H9 (cell line): ENCODE results near the gene PDXDC1. TPM values are rescaled to one million over a fixed set of nuclear protein-coding genes. Genes with fewer than 3 reads are reported as not detected.
A peak's percentile ranks its signal among the peaks of the same experiment; 100 is the strongest.
"Not testable (repeated sequence)": the region's sequence is repeated elsewhere in the genome, so short reads cannot be mapped to it uniquely, and the experiment has no call there.

Source experiments
- DNase-seq: peaks from one replicate; pipeline ENCODE4 v3.0.0-alpha.2; 2017
- H2AFZ ChIP-seq: one replicate; pipeline ENCODE4 v1.6.1; 2013; ENCODE audit warnings: mild to moderate bottlenecking, low read length, control low read depth, moderate library complexity
- H2AK5ac ChIP-seq: 2 replicates; pipeline ENCODE4 v1.6.1; 2013; ENCODE audit warnings: low read length, control low read depth, mixed read lengths; ENCODE audit not compliant: insufficient read length
- H2BK120ac ChIP-seq: one replicate; pipeline ENCODE4 v1.6.1; 2013; ENCODE audit warnings: low read depth, mild to moderate bottlenecking, low read length, control low read depth, inconsistent platforms; ENCODE audit not compliant: poor library complexity, severe bottlenecking
- H2BK12ac ChIP-seq: 2 replicates; pipeline ENCODE4 v1.6.1; 2013; ENCODE audit warnings: low read length, control low read depth, mixed read lengths, low read depth; ENCODE audit not compliant: insufficient read length
- H2BK15ac ChIP-seq: 2 replicates; pipeline ENCODE4 v1.6.1; 2013; ENCODE audit warnings: low read depth, low read length, control low read depth
- H2BK20ac ChIP-seq: one replicate; pipeline ENCODE4 v1.6.1; 2013; ENCODE audit warnings: low read depth, mild to moderate bottlenecking, low read length, control low read depth, inconsistent platforms; ENCODE audit not compliant: poor library complexity, severe bottlenecking
- H2BK5ac ChIP-seq: 2 replicates; pipeline ENCODE4 v1.6.1; 2013; ENCODE audit warnings: low read length, control low read depth, mixed read lengths; ENCODE audit not compliant: insufficient read length
- H3K14ac ChIP-seq: 2 replicates; pipeline ENCODE4 v1.6.1; 2013; ENCODE audit warnings: low read length, control low read depth; ENCODE audit not compliant: insufficient read depth
- H3K18ac ChIP-seq: 2 replicates; pipeline ENCODE4 v1.6.1; 2013; ENCODE audit warnings: low read depth, mild to moderate bottlenecking, mixed read lengths, low read length, control low read depth; ENCODE audit not compliant: insufficient read length
- H3K23ac ChIP-seq: 2 replicates; pipeline ENCODE4 v1.6.1; 2013; ENCODE audit warnings: low read length, control low read depth, mixed read lengths, low read depth; ENCODE audit not compliant: insufficient read length
- H3K23me2 ChIP-seq: 2 replicates; pipeline ENCODE4 v1.6.1; 2013; ENCODE audit warnings: low read depth, mild to moderate bottlenecking, mixed read lengths, low read length, control low read depth; ENCODE audit not compliant: insufficient read length, poor library complexity, severe bottlenecking
- H3K27ac ChIP-seq: 2 replicates; pipeline ENCODE4 v1.5.1; 2013; ENCODE audit warnings: low read length, control low read depth, mixed read lengths, low read depth; ENCODE audit not compliant: insufficient read length
- H3K27me3 ChIP-seq: 2 replicates; pipeline ENCODE4 v1.6.1; 2013; ENCODE audit warnings: low read length, control low read depth, inconsistent platforms; ENCODE audit not compliant: insufficient read depth
- H3K4ac ChIP-seq: 2 replicates; pipeline ENCODE4 v1.6.1; 2013; ENCODE audit warnings: low read depth, mild to moderate bottlenecking, control low read depth, inconsistent platforms, low read length, moderate library complexity
- H3K4me1 ChIP-seq: 2 replicates; pipeline ENCODE4 v1.6.1; 2013; ENCODE audit warnings: low read length, control low read depth, inconsistent platforms; ENCODE audit not compliant: insufficient read depth
- H3K4me2 ChIP-seq: 2 replicates; pipeline ENCODE4 v1.6.1; 2013; ENCODE audit warnings: low read length, control low read depth, mixed read lengths; ENCODE audit not compliant: insufficient read length, insufficient read depth
- H3K56ac ChIP-seq: 2 replicates; pipeline ENCODE4 v1.6.1; 2013; ENCODE audit warnings: low read depth, mild to moderate bottlenecking, mixed read lengths, low read length, control low read depth; ENCODE audit not compliant: insufficient read length
- H3K79me1 ChIP-seq: 2 replicates; pipeline ENCODE4 v1.6.1; 2013; ENCODE audit warnings: low read depth, mild to moderate bottlenecking, moderate library complexity, low read length, control low read depth, inconsistent platforms; ENCODE audit not compliant: insufficient read depth, poor library complexity, severe bottlenecking
- H3K79me2 ChIP-seq: 2 replicates; pipeline ENCODE4 v1.6.1; 2013; ENCODE audit warnings: low read length, control low read depth, inconsistent platforms; ENCODE audit not compliant: insufficient read depth
- H3K9ac ChIP-seq: 2 replicates; pipeline ENCODE4 v1.6.1; 2013; ENCODE audit warnings: low read length, control low read depth, mixed read lengths; ENCODE audit not compliant: insufficient read length; ENCODE audit errors: extremely low read depth
- H3K9me3 ChIP-seq: one replicate; pipeline ENCODE4 v1.6.1; 2013; ENCODE audit warnings: low read depth, low read length, inconsistent platforms; ENCODE audit not compliant: control insufficient read depth
- H3T11ph ChIP-seq: one replicate; pipeline ENCODE4 v1.6.1; 2013; ENCODE audit warnings: mild to moderate bottlenecking, low read length, control low read depth, inconsistent platforms
- H4K20me1 ChIP-seq: one replicate; pipeline ENCODE4 v1.6.1; 2013; ENCODE audit not compliant: control insufficient read depth, insufficient read length, insufficient read depth
- H4K5ac ChIP-seq: 2 replicates; pipeline ENCODE4 v1.6.1; 2013; ENCODE audit warnings: low read depth, mild to moderate bottlenecking, mixed read lengths, low read length, control low read depth; ENCODE audit not compliant: insufficient read length
- H4K8ac ChIP-seq: replicated peaks from 2 replicates; pipeline ENCODE4 v1.6.1; 2013; ENCODE audit warnings: low read length, control low read depth, mixed read lengths, low read depth; ENCODE audit not compliant: insufficient read length
- H4K91ac ChIP-seq: 2 replicates; pipeline ENCODE4 v1.6.1; 2013; ENCODE audit warnings: low read depth, mild to moderate bottlenecking, moderate library complexity, mixed read lengths, low read length, control low read depth; ENCODE audit not compliant: insufficient read length
- H3K27ac Mint-ChIP-seq, 3 experiments: 2 replicates in 2 of 3; 3 replicates in 1 of 3; pipeline ENCODE4 v1.8.0; 2020 to 2021; ENCODE audit warnings: mixed read lengths in 3 of 3, mild to moderate bottlenecking in 1 of 3, moderate library complexity in 1 of 3
- H3K27me3 Mint-ChIP-seq: 2 replicates; pipeline ENCODE4 v1.8.0; 2021; ENCODE audit warnings: low read depth, mild to moderate bottlenecking, moderate library complexity, mixed read lengths
- H3K36me3 Mint-ChIP-seq, 3 experiments: 2 replicates in 2 of 3; 3 replicates in 1 of 3; pipeline ENCODE4 v1.8.0; 2020 to 2021; ENCODE audit warnings: low read depth in 3 of 3, mixed read lengths in 3 of 3; ENCODE audit not compliant: insufficient read depth in 1 of 3
- H3K4me1 Mint-ChIP-seq, 2 experiments: 2 replicates each; pipeline ENCODE4 v1.8.0; 2020; ENCODE audit warnings: mixed read lengths in 2 of 2
- H3K4me3 Mint-ChIP-seq, 2 experiments: 2 replicates in 1 of 2; 3 replicates in 1 of 2; pipeline ENCODE4 v1.8.0; 2020 to 2021; ENCODE audit warnings: mild to moderate bottlenecking in 2 of 2, mixed read lengths in 2 of 2, moderate library complexity in 1 of 2
- H3K9me3 Mint-ChIP-seq, 2 experiments: 2 replicates in 1 of 2; 3 replicates in 1 of 2; pipeline ENCODE4 v1.8.0; 2020; ENCODE audit warnings: mild to moderate bottlenecking in 2 of 2, mixed read lengths in 2 of 2, moderate library complexity in 1 of 2
- WGBS: extraction: QIAGEN DNeasy Blood & Tissue Kit; methylation state at CpG from one replicate; pipeline ENCODE4 v1.1.7; 2013; ENCODE audit warnings: missing lambda C conversion rate, low lambda C conversion rate, mixed read lengths; ENCODE audit not compliant: insufficient read length; ENCODE audit errors: extremely low coverage; 5-methylcytosine and 5-hydroxymethylcytosine counted together
- total RNA-seq: library from RNA; stranded (reverse); gene quantifications from 2 replicates; pipeline ENCODE4 v1.2.1, GENCODE V29; 2021

Gene PDXDC1
- total RNA-seq, 1 experiment from 2014 or later = 112 TPM

DNA sequence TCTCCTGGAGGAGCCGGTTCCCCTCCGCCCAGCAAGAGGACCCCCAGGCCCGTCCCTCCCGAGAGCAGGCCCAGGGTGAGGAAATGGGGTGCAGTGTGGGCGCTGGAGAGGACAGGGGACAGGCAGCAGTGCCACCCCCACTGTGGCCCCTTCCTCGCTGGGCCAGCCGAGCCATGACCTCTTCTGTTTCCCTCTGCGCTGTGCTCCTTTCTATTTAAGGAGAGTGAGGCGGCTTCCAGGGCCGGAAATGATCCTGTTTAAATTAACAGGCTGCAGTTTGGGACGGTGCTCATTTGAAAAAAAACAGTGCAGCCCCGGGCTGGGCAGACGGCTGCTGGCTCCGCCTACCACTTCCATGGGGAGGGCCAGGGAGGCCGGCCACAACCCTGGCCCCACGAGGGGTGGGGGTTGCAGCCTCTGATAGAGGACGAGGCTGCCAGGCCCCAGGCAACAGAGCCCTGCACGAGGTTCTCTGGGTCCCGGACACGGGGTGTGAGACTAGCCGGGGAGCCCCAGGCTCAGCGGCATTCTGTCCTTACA lies 169.3 kb downstream of the PDXDC1 start:
- peaks cover 16 to 30% of the 10 kb centered on the region in 2 experiments for H3K4me1 Mint-ChIP-seq
- not testable (repeated sequence) for H4K20me1 ChIP-seq, H3K27me3 ChIP-seq, H3K9me3 ChIP-seq, H2AK5ac ChIP-seq, H3K79me1 ChIP-seq, H3K9me3 Mint-ChIP-seq, H3K27me3 Mint-ChIP-seq, H2BK20ac ChIP-seq, H4K5ac ChIP-seq, H3K36me3 Mint-ChIP-seq, H2BK12ac ChIP-seq, H4K8ac ChIP-seq, H2AFZ ChIP-seq, H3K9ac ChIP-seq, H3K4me1 ChIP-seq, H2BK5ac ChIP-seq, H4K91ac ChIP-seq, H3K23ac ChIP-seq, H2BK15ac ChIP-seq, H3T11ph ChIP-seq, H3K56ac ChIP-seq, H3K23me2 ChIP-seq, H2BK120ac ChIP-seq
- peaks cover 20% of the 10 kb centered on the region; the same call in 1 of the 2 replicates for H3K79me2 ChIP-seq
- H3K14ac ChIP-seq = peak overlapping the region; percentile 56; the same call in 1 of the 2 replicates
- peak overlapping the region; percentile 59 for H3K4ac ChIP-seq
- peak overlapping the region; percentile 89 to 95 (median 90); a peak in 6 of 7 replicates for H3K27ac Mint-ChIP-seq
- peak; percentile 65 for DNase-seq
- H3K27ac ChIP-seq = peak overlapping the region; percentile 39
- no CpG with 5 or more reads among the region's 22 CpGs for WGBS
- H3K4me3 Mint-ChIP-seq = peak overlapping the region; percentile 22 to 62; a peak in 4 of 5 replicates
- peak overlapping the region; percentile 37 for H3K4me2 ChIP-seq
- peak overlapping the region; percentile 58 for H3K18ac ChIP-seq

DNA sequence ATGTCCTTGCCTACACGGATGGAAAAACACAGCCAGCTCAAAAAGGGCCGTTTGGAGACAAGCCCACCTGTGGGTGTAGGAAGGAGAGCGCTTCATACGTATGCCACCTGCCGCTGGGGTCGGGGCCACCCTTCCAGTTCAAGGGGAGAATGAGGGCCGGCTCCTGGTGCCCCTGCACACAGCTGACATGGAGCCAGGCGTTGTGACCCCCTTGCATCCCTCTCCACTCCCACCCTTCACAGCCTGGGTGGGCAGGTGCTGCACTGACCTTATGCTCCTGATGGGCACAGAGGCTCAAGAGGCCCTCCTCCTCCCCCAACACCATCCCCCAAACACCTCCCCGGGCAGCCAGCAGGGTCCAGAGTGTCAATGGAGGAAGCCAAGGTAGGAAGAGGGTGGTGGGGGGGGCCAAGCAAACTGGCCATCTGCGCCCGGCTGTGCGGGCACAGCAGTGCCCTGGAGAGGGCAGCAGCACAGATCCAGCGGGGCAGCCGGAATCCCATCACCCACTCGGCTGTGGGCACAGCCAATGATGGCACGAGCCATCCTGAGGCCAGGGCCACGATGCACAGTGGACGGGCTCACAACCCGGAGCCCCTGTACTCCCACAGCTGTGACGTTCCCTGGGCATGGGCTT lies 170.1 kb downstream of the PDXDC1 start:
- not testable (repeated sequence) for H3K14ac ChIP-seq, H2BK20ac ChIP-seq, H4K5ac ChIP-seq, H3K23ac ChIP-seq, H2BK120ac ChIP-seq, H2BK15ac ChIP-seq, H4K8ac ChIP-seq, H3K23me2 ChIP-seq, H3T11ph ChIP-seq, H3K4me1 ChIP-seq, H2BK12ac ChIP-seq, H3K56ac ChIP-seq, H2AK5ac ChIP-seq, H4K20me1 ChIP-seq, H3K27me3 Mint-ChIP-seq, H3K9ac ChIP-seq, H3K36me3 Mint-ChIP-seq, H3K9me3 ChIP-seq, H3K9me3 Mint-ChIP-seq, H3K27me3 ChIP-seq, H2AFZ ChIP-seq, H3K79me1 ChIP-seq, H4K91ac ChIP-seq, H2BK5ac ChIP-seq
- Mint-ChIP-seq H3K27ac (peak overlapping the region; percentile 88 to 95 (median 90); a peak in 5 of 7 replicates), H3K4me3 (peak overlapping the region; percentile 22 to 62; a peak in 4 of 5 replicates), H3K4me1 (peaks cover 16 to 33% of the 10 kb centered on the region in 2 experiments)
- Histone ChIP-seq H3K4me2 (peak overlapping the region; percentile 37), H3K18ac (peak overlapping the region; percentile 58), H3K4ac (peak overlapping the region; percentile 59; the same call in 1 of the 2 replicates), H3K79me2 (peaks cover 22% of the 10 kb centered on the region; the same call in 1 of the 2 replicates), H3K27ac (peak overlapping the region; percentile 39)
- peak; percentile 32 for DNase-seq
- no CpG with 5 or more reads among the region's 20 CpGs for WGBS
